Suprapubic skin (tissue), 3 donors: Measurements from ENCODE around the gene ZBTB4.

Source experiments
- CTCF ChIP-seq, 2 donors: fragments of 200-600 bp in 1 of 2; fragments of 450-650 bp in 1 of 2; sonication (generic) in 1 of 2; IDR thresholded peaks; one replicate each; pipeline ENCODE4 v1.5.1; 2016 to 2019; ENCODE audit warnings: antibody characterized with exemption in 2 of 2, mild to moderate bottlenecking in 1 of 2, moderate library complexity in 1 of 2
- POLR2A ChIP-seq, 2 donors: fragments of 450-650 bp; IDR thresholded peaks; one replicate each; pipeline ENCODE4 v1.6.1; 2017; ENCODE audit warnings: antibody characterized with exemption in 2 of 2, mild to moderate bottlenecking in 2 of 2, moderate library complexity in 2 of 2

- no peak for TF ChIP-seq CTCF (IDR thresholded peaks at IDR 0.05)
- TF ChIP-seq POLR2A (IDR thresholded peaks at IDR 0.05) = no peak
These were observed 23.6 kb upstream of the ZBTB4 start for GRCh38 chr17:7502987-7503386.
